HG03280 (cell line): ENCODE results near the gene NBAS.
A peak's percentile ranks its signal among the peaks of the same experiment; 100 is the strongest.

Source experiments
- ATAC-seq: cut with Tn5 transposase; IDR thresholded peaks from one replicate; pipeline ENCODE4 v1.9.1; 2021; ENCODE audit warnings: mild to moderate bottlenecking, moderate library complexity; ENCODE audit not compliant: unreplicated experiment

The NBAS gene

DNA sequence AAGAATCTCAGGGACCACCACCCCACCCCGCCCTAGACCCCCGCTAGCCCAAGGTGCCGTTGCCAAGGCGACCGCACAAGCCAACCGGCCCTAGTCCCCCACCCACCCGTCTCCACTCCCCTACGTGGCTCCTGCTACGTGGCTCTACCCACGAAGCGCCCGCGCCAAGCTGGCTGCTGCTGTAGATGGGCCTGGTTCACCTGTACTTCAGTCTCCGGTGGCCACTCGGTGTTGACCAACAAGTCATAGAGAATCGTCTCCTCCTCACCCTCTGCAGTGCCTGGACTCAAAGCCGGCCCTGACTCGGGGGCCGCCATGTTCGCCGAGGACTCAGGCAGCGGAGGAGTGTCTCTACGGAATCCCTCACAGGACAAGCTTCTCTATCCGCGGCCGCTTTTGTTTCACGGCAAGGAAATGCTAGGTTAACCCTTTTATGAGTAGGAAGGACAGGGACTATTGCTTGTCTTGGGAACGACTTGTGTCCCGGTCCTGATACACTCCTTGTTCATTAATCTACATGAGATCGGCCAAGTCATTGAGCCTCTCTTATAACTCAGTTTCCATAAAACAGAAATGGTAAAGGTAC lies at the start of gene NBAS:
Gene NBAS, minus strand, starts transcription at position 347 of the 586 bp plus-strand sequence. Its CDS starts 30 bp downstream, at position 317.
- peak; percentile 73 for ATAC-seq

DNA sequence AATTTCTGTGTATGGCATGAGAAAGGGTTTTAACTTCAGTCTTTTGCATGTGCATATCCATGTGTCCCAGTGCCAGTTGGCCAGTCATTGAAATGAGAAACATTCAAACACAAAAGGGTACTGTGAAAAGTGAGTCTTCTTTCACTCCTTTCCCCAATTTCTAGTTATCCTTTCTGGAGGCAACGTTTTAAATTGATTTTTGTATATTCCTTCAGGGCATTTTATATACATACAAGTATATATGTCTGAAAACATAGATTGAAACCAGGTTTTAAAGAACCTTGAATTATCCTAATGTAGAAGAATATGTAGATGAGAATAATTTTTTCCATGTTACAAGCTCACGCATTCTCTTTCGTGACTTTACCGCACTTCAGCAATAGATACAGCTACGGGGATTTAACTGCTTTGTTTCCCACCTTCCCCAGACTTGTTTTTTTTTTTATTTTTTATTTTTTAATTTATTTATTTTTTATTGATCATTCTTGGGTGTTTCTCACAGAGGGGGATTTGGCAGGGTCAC lies 49.4 kb upstream of the NBAS start:
- no peak for ATAC-seq

DNA sequence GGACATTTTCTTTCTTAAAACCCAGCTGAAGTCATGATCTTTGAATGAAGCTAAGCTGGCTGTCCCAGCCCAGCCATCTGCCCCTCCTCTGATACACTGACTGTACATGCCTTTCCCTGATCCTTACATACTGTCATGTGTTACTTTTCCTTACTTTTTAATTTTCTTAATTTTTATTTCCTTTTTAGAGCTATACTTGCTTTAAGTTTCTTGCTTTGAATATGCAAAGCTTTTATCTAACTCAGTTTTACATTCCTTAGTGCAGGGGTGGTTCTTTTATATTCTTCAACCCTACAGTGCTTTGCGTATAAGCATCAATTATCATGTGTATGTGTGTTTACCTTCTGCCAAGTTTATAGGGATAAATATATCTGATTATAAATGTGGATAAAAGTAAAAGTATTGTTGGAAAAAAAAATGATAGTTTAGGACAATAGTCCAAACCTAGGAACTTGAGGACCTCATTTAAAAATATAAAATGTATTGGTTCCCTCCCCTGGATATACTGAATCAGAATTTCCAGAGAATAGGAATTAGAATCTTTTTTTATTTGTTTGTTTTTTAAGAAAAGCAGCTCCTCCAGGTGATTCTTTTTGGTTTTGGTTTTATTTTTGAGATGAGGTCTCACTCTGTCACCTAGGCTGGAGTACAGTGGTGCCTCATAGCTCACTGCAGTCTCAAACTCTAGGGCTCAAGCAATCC lies 48.4 kb upstream of the NBAS start:
- no peak for ATAC-seq

DNA sequence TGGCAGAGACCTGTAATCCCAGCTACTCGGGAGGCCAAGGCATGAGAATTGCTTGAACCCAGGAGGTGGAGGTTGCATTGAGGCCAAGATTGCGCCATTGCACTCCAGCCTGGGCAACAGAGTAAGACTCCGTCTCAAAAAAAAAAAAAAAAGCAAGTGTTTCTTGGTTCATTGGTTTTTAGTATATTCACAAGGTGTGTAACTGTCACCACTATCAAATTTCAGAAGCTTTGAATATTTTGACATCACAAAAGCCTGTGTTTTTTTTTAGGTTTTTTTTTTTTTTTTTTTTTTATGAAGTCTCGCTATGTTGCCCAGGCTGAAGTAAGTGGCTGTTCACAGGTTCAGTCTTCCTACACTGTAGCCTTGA lies 47.2 kb upstream of the NBAS start:
- ATAC-seq, result no peak

DNA sequence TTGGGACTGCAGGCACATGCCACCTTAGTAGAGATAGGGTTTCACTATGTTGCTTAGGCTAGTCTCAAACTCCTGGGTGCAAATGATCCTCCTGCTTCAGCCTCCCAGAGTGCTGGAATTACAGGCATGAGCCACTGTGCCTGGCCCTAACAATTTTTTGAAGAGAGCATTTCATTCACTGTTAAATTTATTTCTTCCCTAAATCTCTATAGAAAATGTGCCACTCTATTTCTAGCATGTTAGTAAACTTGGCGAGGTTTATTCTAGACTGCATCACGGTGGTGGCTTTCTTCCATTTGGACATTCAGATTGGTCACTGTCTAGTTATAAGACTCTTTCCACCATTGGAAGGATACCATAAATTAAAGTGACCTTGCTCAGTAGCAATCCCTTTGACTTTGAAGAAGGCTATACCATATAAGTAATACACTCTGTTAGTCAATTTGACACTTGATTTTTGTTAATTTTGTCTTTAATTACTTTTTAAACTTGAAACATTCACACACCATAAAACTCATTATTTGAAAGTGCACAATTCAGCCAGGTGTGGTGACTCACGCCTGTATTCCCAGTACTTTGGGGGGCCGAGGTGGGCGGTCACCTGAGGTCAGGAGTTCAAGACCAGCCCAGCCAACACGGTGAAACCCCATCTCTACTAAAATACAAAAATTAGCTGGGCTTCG lies 46.7 kb upstream of the NBAS start:
- no peak for ATAC-seq

DNA sequence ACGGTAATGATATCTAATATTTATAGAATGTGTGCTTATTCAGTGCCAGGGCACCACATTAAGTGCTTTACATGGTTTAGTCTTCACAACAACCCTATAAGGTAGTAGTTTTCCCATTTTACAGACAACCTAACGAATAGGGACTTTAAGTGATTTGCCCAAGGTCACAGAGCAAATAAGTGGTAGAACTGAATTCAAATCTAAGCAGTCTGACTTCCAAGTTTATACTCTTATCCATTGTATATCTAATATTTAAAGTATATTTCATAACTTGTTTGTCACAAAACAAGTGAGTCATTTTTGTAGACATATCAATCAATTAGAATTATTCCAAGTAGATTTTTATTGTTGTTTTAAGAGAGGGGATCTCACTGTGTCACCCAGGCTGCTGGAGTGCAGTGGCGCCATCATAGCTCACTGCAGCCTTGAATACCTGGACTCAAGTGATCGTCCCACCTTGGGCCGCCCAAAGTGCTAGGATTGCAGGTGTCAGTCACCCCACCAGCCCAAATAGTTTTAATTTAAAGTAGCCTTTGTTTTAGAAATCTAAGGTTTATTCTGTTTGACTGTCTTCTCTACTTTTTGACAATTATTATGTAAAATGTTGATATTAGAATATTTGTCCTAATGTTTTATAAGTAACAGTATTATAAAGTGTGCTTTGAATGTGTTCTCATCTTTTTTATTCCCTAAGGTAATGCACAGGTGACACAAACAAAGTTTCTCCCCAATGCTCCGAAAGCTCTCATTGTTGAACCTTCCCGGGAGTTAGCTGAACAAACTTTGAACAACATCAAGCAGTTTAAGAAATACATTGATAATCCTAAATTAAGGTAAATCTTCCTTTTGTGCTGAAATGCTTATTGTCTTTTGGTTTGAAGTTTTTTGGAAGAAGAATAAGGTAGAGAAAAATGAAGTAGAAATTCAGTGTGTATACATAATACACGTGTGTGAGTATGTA lies 45.6 kb upstream of the NBAS start:
- ATAC-seq, result no peak

DNA sequence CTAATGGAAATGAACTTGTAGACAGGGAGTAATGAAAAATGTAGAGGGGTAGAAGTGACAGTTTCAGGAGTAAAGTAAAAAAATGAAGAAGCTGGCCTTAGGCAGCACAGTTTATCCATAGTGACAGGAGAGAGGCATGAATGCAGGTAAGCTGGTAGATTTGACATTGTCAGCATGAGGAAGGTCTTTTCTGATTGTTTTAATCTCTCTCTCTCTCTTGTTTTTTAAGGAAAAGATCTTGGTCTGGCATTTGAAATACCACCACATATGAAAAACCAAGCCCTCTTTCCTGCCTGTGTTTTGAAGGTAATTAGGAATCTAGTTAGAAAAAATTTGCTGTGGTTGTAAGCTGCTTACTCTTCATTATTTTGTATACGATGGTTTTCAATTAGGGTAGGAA lies 44.6 kb upstream of the NBAS start:
- ATAC-seq, result no peak

DNA sequence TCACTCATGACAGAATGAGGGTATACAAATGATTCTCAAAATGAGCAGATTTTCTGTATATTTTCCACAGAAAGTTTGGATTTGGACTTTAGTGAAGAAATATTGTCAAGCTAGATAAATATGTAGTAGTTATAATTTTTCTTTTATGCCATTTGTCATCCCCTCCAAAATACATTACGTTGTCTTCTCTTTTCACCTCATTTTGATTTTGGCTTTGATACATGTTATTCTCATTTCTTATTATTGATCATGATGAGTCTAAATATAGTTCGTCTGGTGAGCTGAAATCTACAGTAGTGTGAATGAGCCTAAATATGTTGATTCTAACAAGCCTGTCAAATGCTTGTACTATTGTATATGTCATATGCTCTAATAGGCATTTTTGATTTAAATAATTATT lies 42.8 kb upstream of the NBAS start:
- ATAC-seq, result no peak

DNA sequence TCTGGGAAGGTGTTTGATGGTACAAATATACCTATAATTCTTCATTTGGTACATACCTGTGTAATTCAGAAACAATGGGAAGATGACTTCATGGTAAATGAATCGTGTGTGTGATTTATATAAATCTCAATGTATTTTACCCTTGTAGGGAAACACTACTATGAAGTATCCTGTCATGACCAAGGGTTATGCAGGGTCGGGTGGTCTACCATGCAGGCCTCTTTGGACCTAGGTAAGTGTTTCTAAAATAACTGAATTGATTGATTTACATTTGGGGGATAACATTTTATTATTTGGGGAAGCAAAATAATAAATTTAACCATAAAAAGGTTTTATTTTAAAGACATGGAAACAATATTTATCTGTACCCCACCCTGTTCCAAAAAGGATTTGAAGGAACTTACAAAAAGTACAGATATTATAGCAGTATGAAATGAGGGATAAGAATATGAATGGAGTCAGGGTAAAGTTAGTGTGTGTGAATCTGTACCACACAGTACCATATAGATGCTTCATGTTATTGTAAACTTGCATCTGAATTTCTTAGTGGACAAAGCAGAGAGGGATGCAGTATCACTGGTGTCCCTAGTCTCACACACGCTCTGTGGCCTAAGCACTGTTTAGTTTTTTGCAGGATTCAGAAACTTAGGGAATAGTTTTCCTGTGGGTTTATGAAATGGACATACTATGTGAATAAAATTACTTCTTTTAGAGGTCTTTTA lies 42.1 kb upstream of the NBAS start:
- ATAC-seq, result no peak

DNA sequence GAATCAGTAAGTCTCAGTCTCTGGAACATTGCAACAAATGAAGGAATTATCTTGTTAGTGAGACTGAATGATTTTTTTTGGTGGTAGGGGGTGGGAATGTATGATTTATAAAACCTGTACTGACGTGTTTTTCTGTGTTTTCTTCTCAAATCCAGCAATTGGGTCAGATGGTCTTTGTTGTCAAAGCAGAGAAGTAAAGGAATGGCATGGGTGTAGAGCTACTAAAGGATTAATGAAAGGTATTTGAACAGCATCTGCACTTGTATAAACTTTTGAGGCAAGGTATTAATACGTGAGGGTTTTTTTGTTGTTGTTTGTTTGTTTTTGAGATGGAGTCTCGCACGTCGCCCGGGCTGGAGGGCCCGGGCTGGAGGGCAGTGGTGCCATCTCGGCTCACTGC lies 41.3 kb upstream of the NBAS start:
- no peak for ATAC-seq

DNA sequence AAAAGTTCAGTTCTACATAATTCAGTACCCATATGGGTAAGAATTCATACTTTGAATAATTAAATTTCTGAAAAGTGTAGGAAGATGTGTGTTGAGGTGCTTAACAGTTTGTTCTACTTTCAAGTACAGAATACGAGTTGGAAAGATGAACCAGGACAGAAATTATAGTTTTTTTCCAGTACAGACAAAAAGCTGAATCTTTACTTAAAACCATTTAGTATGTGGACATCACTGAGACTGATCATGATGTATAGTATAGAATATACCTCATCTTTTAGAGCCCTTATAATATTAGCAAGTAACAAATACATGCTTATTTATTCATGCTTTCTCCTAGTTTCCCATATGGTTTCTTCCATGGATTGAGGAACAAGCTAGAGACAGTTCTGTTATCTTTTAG lies 40.5 kb upstream of the NBAS start:
- ATAC-seq, result no peak

DNA sequence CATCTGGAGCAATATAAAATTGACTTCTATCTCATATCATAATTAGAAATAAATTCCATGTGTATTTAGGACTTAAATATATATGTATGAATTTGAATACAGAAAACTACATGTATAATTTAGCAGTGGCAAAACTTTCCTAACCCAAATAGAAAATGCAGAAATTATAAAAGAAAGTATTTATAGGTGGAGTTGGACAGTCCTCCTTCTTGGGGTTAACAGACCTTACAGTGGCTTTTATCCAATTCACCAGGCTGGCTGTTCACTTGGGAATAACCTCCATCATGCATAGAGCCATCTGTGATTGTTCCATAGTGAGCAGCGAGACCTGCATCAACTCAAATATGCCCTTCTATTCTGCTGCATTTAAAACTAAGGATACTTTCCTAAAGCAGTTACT lies 38.9 kb upstream of the NBAS start:
- ATAC-seq, result no peak

DNA sequence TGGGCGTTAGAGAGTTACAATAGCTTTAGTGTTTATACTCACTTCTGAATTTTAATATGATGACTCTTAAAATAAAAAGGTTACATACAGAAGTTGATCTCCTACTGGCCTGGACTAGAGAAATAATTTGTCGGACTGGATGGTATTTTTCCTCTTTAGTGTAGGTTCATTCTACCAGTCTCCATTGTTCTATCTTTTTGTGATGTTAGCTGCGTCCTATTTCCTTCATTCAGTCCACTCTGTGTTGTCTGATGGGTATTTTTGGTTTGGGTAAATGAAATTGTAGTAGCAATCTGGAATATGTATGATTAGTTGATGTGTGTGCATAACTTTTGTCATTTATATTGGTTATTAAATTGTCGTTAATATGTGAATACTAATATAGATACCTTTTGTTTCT lies 35.8 kb upstream of the NBAS start:
- ATAC-seq, result no peak

DNA sequence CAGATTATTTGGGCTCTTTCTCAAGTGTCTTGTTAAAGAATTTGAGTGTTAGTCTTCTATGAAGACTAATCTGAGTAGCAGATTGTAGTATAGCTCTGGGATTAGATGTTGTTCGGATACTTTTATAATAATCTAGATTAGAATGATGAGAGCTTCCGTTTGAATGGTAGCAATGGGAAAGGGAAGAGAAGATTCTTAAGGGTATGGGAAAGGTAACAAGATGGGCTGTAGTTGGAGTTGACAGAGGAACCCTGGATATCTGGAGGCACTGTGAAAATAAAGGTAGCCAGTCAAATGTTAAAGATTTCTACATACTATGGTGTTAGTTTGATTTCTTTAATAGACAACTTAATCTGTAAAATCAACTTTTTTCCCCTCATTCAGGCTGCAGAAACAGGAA lies 35.2 kb upstream of the NBAS start:
- ATAC-seq, result no peak

DNA sequence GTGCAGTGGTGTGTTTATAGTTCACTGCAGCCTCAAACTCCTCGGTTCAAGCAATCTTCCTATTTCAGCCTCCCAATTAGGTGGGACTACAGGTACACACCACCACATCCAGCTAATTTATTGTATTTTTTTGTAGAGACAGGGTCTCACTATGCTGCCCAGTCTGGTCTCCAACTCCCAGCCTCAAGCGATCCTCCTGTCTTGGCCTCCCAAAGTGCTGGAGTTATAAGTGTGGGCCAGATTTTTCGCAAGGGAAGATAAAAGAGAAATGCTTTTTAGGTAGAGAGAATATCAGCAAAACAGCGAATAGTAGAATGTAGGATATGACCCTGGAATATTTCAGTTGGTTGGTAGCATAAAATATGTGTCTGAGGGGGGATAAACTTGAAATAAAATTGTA lies 34.8 kb upstream of the NBAS start:
- ATAC-seq, result no peak

DNA sequence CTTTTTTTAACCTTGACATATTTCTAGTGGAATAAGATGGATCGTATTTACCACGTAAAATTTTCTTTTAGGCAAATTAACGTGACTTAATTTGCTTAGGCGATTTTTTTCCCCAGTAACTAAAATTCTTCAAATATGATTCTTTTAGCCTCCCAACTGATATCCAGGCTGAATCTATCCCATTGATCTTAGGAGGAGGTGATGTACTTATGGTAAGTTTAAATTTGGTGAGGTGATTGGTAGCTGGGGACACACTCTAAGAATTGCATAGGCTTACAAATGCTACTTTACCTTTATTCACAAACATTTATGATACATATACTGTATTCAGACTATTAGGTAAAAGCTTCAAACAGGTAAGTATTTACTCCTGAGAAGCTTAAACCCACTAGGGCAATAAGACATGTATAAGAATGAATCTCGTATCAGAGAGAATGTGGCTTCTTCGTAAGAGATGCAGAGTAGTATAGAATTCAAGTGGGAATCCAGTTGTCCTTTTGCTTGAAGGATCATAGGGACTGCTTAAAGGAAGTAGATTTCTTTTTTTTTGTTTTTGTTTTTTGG lies 34.3 kb upstream of the NBAS start:
- no peak for ATAC-seq

DNA sequence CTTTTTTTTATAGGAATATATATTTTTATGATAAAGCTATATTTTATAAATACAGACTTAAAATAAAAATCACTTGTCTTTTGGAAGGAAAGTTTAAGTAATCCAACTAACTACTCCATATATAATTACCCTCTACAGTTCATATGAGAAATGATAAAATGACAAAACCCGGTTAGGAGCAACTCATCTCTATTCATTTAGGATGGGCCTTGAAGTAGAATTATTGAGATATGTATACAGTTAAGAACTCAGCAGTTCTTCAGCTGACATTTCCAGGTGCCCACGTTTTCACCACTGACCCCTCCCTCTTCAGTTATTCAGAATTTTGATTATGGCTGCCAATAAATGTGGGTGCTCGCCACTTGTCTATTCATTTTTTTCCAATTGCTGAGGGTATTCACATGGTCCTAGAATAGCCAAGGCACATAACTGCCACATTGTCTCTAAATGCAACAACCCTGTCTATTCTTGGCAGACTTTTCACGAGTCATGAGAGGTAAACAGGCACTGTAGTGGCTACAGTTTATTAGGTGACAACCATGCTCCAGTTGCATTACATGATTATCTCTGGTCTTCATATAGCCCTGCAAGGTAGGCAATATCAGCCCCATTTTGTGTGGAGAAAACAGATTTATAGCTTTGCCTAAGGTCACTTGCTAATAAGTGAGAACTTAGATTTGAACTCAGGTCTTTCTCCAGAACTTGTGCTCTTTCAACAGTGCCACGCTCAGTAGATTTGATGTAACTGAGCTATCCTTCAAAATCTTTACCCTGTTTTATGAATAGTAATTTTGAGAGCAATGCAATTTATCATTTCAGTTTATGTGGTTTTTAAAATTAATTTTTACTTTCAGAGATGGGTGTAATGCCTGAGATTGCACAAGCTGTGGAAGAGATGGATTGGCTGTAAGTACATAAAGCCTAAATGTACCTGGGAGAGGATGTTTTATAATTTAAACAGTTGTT lies 33.4 kb upstream of the NBAS start:
- ATAC-seq, result no peak

DNA sequence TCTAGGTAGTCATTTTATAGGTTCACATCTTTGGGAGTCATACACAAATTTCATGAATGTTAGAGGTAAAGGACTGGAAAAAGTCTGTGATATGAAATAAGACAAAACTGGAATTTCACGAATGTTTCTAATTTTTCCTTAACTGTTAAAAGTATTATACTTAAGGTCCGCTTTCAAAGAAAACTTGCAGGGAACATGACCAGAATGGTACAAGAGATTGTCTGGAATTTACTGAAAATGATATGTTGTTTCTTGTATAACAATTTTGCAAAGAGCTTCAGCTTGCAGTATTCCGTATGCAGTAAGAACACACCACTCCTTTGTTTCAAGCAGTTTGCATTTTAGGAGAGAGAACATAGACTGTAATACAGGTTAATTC lies 32.2 kb upstream of the NBAS start:
- ATAC-seq, result no peak
